GM18508 (cell line): ENCODE measurements around the gene PIK3R1.

Experiments
- ATAC-seq: cut with Tn5 transposase; IDR thresholded peaks from one replicate; pipeline ENCODE4 v1.9.1; 2021; ENCODE audit warnings: moderate number of reproducible peaks; ENCODE audit not compliant: insufficient read depth, unreplicated experiment

Gene PIK3R1

GRCh38 chr5:68266457-68266856, 50.9 kb downstream of the PIK3R1 start:
- no peak for ATAC-seq

- no peak for ATAC-seq
Observed at GRCh38 chr5:68267066-68267465, 51.5 kb downstream of the PIK3R1 start.

DNA sequence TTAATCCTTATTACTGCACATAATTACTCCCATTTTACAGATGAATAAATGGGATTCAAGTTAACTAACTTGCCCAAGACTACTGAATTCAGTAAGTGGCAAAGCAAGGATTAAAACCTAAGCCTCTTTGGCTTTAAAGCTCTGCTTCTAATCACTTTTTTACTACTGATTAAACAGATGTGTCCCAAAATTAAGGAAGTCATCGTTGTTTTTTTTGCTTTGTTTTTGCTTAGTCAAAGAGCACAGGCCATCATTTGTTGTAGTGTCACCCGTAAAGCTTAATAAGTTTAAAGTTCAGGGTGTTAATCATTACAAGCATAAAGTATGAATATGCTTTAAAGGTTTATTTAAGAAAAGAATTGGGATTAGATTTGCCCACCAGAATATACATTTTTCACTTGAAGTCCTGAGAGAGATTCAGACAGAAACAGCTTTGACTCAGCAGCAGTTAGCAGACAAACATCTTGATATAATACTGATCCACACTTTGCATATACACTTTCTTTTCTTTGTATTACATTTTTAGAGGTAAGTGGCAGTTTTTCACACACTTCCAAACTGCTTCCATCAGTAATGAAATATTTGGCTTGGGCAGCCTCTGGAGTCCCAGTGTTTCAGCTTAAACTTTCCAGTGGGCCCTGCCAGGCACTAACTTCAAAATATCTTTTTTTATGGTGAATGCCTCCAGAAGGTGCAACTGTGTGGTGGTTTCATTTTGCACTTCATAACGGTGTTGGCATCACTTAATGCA, 52.7 kb downstream of the PIK3R1 start:
- no peak for ATAC-seq

- no peak for ATAC-seq
Observed at GRCh38 chr5:68268852-68269130, 53.2 kb downstream of the PIK3R1 start.

DNA sequence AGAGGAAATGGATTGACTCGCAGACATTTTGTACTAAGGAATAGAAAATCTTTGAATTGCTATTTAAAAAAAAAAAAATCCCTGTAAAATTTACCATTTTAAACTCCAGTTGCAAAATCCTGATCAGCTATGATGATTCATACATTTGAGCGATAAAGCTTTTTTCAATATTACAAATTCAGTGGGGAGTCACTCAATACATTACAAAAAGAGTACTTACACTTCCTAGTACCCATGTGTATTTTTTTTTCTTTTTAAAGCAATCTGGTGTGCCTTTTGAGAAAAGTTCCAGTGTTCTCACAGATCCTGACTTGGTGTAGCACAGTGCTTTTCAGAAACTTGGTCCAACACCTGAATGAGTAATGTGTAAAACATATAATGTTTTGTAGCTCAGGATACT, 54.3 kb downstream of the PIK3R1 start:
- no peak for ATAC-seq

GRCh38 chr5:68270399-68270975, 54.9 kb downstream of the PIK3R1 start:
- no peak for ATAC-seq

DNA sequence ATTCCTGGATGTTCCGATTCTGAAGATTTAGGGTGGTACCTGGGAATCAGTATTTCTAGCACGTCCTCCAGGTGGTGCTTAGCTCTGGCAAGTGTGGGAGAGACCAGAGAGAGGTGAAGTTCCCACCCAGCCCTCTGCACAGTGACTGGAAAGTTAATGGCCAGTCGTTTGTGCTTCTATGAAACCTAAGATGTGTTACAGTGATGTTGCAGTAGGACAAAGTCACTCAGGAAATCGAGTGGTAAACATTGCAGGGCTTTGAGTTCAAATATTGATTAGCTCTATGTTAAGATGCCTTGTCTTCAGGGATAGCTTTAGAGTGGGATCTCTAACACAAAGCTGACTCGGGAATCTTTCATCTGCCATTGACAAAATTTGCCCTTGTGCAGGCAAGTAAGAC, 55.6 kb downstream of the PIK3R1 start:
- ATAC-seq, result no peak

- ATAC-seq, result no peak
Observed at GRCh38 chr5:68272289-68272688, 56.7 kb downstream of the PIK3R1 start.

DNA sequence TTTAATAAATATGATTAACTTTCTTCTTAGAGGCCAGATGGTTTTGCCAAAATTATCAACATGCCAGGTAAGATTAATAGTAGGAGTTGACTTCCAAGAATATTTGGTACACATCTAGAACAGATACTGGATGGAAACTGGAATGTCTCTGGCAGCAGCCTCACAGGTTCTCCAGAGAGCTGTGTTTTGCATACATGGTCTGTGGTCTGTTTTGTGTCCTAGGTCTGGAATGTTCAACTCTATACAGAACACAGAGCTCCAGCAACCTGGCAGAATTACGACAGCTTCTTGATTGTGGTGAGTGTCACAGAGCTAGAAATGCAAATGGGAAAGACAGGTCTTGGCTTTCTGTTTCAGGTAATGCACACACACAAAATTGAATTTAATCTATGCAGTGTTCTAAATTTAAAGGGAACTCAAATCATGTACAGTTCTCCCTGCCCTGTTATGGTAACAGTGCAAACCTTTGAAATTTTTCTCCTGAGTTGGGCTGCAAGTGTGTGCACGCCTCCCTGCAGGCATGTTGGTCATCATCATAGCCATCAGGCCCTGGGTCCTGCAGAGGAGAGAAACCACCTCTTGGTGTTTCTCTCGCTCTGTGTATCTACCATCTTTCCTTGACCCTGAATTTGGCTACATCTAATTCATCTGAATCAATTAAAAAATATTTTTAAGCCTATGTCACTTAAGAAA, 58.3 kb downstream of the PIK3R1 start:
- ATAC-seq, result no peak

DNA sequence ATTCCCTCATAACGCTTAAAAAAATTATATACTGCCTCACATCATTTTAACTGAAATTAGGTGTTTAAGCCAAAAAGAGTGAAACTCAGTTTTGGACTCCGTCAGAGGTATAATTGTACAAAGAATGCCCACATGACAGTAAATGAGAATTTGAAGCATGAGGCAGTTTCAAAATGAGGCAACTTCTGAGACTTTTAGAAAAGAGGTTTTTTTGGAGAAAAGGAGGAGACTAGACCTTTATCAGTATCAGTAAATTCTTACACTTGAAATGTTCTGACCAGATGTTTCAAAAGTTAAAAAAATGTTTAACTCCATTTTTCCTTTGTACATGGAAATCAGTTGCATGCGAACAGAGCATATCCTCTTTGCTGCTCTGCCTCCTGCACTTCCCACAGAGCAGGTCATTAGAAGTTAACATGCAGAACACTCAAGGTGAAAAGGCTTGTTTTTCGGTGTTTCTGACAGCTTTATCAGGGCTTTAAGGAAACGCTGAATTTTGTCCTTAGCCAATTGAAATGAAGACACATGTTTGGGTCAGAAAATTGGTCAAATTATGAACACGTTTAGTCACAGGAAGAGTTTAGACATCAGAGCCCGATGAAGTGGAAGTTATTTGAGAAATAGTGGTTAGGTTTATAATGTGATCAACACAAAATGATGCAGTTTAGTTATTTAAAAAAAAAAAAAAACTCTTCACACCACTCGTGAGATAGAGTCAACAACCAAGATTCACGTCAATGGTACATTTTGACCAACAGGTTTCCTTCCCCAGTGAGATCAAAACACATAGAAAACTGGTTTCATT, 59.5 kb downstream of the PIK3R1 start:
- ATAC-seq, result no peak

DNA sequence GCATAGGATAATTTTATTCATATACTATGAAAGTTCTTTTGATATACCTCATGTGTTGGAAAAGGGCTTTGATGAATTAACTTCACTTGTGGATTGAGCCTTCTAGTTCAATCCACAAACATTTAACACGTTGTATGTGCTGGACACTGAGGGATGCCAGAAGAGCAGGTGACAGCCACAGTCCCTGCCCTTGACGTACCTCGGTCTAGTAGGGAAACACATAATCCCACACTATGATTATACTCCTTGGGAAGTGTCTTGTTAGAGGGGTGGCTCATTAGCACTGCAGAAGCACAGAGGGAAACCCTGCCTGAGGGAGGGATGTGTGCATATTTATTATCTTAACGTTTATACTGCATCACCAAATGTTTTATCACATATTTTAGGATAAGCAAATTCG, 61.2 kb downstream of the PIK3R1 start:
- no peak for ATAC-seq

GRCh38 chr5:68277431-68277830, 61.9 kb downstream of the PIK3R1 start:
- ATAC-seq, result no peak

DNA sequence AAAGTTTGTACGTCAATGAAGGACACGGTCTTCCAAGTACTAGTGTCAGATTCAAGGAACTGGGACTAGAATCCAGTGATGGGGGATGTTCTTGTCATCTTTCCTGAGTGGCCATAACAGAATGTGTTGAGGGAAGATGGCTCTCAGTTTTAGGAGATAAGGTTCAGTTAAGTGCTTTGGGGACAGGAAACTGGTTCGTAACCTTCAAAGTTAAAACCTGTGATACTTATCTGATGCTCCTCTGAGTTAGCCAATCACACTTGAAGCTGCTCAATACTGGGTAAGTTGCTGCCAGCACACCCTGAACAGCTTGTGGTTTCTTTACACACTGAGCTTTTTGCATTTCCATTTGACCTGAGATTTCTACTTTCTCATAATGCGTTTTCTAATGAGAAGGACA, 64.4 kb downstream of the PIK3R1 start:
- no peak for ATAC-seq

DNA sequence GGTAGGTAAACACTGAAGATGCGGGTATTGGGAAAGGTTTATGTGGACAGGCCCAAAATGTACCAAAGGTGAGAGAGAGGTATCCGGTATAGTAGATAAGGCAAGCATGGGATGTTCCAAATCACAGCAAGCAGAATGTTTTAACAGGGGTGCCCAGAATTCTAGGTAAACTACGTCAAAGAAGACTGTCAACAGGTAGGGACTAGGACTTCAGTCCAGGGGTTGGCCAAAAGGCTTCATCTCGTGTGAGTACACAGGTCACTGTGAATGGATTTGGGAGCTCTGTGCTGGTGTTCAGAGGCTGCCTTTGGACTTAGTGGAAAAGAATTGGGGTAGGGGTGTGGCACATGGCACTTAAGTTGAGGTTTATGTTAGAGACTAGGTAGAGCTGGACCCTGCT, 66.4 kb downstream of the PIK3R1 start:
- no peak for ATAC-seq

GRCh38 chr5:68283766-68284165, 68.2 kb downstream of the PIK3R1 start:
- ATAC-seq, result no peak

DNA sequence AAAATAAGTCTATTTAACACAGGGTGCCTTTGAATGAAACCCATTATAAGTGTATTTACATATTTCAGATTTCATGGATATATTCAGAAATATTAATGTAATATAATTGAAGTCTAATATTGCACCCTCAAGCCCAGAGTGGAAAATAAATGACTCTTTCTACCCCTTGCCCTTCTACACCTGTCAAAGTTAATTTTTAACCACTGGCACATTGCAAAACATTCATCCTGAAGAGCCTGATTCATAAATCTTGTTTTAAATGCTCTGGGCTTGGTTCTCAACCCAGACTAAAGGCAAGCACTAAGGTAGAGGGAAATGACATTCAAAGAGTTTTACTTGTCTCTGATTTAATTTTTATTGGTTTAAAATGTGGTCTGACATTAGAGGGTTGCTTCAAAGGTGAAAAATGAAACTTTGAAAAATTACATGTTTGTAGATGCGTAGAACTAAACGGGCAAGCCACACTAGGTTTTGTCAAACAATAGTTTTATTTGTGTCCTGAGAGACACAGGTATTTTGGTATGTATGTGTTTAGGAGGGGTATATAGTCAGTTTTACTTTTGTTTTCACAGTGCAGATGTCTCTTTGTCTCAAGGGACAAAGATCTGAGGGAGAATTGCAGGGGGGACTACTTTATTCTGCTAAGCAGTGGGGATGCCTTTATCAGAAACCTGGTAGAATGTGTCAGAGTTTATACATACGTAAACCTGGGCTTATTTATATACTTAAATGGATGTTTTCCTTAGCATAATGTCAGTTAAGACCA, 69.7 kb downstream of the PIK3R1 start:
- no peak for ATAC-seq

GRCh38 chr5:68285851-68286611, 70.5 kb downstream of the PIK3R1 start:
- no peak for ATAC-seq

GRCh38 chr5:68286612-68286912, 71.0 kb downstream of the PIK3R1 start:
- no peak for ATAC-seq

DNA sequence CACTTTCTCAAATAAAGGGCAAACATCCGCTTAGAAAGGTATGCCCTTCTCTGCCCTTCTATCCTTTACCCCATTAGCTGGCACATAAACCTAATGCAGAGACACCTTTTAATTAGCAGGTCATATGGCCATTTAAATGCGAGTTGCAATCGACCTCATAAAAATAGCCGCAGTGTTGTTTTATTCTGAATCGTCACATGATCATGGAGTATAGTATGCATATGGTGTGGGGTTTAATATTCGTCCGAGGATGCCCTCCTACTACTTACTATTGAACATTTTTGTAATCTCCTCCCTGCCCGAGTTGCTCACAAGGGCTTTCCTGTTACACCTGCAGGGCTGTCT, 72.0 kb downstream of the PIK3R1 start:
- ATAC-seq, result no peak
